GOT3 (cell line): ENCODE data around the gene PPP2R2B.
"Not testable (repeated sequence)": the region's sequence is repeated elsewhere in the genome, so short reads cannot be mapped to it uniquely, and the experiment has no call there.

Experiments
- DNase-seq: peaks from one replicate; lab custom pipeline; 2025; ENCODE audit warnings: mixed read lengths; lab: John Stamatoyannopoulos, UW

PPP2R2B gene

DNA sequence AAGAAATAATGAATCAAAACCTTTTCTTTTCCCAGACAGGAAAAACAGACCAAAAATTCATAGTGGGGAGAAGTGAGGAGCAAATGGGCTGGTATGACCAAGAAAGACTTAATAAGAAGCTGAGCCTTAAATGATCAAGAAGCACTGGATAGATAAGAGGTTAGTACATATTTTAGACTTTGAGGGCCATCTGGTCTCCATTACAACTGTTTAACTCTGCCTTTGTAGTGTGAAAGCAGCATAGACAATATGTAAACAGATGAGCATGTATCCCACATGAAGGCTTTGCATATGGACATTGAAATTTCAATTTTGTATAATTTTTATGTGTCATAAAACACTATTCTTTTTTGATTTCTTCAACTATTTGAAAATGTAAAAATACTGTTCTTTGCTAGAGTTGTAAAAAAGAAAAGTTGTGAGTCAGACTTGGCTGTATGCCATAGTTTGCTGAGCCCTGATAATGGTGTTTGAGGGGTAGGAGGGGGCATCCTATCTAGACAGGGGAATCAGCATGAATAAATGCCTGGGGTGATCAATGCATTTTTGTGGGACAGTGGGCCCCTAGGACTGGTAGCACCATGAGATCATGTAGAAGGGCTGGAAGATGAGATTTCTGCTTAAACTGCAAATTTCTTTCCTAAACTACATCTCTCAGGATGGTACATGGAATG is 270.8 kb downstream of the PPP2R2B start:
- no peak for DNase-seq

DNA sequence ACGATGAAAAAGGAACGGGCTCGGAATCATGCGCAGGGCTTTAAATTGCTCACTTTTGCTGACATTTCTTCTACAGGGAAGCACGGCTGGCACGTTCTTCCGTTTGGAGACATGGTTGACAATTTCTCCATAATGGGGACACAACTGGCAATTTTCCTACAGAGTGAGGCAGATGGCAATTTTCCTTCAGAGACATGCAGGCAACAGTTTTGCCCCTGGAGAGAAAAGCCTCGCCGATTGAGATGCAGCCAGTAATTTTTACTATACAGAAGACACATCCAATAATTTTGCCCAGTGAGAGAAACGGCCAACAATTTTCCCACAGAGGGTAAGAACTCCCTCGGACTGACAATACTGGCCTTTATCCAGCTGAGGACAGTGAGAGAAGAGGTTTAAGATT is 271.7 kb downstream of the PPP2R2B start:
- DNase-seq = no peak

DNA sequence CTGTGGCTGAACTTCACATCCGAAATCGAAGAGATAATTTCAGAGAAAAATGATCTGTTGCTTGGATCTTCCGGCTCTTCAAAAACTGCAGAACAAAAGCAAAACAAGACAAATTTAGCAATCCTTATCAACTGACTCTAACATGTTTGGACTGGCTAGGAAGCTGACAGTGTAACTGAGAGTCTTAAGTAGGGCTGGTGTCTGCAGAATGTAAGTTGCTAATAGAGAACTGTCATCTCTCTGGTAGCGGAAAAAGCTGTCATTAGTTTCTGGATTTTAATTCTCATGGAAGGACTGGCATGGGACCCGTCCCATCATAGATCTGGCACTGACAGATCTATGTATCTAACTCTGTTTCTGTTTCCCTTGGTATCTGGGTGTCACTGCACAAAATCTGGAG is 278.2 kb downstream of the PPP2R2B start:
- DNase-seq = no peak

DNA sequence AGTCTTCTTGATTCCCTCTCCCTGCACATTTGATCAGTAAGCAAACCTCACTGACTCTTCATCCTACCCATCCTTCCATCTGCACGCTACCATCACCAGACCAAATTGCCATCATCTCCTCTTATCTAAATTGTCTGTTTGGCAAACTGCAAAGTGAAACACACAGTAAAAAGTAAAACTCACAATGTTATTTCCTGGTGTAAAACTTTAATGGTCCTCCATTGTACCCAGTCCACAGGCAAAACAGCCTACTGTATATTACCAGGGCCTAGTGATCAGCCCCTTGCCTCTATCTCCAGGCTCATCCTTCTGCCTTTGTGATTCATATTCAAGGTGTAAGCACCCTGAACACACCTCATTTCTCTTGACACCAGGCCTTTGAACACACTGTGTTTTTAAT is 279.3 kb downstream of the PPP2R2B start:
- DNase-seq = no peak

DNA sequence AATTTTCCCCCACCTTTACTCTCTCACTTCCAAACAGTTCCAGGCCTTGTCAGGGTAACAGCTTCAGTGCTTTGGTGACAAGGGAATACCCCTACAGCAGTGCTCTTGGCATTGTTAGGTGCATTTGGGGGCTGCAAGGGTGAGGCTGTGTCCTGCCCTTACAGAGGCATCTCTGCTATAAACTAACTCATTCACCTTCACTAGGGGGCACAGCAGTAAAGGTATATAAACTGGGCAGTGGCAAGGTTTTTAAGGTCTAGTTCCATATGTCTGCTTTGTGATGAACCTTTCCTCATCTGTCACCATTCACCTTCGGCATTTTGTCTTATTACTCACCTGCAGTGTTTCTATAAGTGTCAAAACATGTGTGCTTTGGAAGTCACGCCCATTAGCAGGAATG is 283.5 kb downstream of the PPP2R2B start:
- DNase-seq = no peak

DNA sequence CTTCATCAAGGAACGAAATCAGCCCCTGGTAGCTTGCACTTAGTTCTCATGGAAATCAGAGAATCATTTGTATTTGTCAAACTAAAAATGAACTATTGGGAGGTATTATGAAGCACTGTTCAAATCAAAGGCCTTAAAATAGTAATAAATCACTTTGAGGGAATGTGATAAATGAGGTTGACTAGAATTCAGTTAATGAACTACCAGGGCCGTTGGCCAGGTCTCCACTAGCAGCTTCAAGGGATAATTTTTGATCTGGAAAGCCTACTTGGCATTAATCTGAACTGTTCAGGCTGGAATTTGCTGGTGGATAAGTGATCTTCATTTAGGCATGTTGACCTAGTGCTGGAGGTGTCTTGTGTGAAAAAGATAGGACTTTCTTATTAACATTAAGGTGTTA is 286.2 kb downstream of the PPP2R2B start:
- no peak for DNase-seq

DNA sequence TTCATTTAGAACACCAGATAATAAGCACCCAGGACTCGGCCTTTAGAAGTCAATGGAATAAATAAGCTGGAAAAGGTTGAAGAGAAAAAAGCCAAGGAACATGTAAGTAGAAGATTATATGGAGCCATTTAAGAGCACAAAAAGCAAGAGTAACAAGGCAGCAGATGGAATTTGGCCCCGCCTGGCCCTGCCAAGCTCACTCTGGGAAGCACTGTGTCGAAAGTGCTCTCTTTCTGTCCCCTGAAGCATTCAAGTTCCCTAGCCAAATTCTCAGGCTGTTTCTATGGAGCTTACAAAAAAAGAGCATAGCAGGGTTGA is 289.6 kb downstream of the PPP2R2B start:
- DNase-seq = no peak

DNA sequence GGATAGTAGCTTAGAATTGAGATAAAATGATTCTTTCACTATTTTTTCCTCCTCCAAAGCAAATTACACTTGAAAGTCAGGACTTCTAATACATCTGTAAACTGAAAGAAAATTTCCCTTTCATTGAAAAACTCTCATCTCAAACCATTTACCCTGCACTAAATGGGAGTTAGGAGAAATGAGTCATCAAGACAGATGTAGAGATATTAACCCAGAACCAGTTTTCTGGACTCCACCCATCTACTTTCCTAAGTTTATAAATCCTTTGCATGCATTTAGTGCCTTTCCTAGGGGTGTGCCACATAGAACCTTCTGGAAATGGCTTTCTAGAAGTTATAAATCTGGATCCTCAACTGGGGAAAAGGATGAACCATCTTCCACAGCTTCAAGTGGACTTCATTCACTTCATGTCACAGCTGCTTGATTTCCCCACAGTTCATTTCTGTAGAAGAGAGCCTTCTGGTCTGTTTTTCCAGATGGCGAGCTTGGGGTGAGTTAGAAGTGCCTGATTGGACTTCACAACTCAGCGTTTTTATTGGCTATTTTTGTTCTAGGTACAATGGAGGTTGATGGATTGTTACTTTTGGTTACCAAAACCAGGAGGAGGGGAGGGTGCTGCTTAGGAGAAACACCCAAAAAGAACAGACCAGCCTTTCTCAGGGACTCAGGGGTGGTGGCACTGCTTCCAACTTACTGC is 290.1 kb downstream of the PPP2R2B start:
- no peak for DNase-seq

DNA sequence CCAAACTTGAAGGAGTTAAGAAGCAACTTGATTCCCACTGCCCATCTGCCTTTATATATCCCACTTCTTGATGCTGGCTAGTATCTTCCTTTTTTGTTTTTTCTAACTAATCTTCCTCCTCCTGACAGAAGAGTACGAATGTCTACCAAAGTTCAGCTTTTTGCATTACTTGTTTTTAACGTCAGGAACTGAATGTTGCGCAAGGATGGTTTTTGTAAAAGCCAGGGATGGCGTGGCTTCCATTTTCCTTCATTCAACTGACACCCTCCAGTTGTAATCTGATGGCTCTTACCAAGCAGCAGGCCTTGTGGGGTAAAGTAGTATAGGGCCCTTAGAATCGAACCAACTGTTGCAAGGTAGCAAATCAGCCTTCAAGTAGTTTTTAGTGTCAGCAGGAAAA is 291.8 kb downstream of the PPP2R2B start:
- no peak for DNase-seq

DNA sequence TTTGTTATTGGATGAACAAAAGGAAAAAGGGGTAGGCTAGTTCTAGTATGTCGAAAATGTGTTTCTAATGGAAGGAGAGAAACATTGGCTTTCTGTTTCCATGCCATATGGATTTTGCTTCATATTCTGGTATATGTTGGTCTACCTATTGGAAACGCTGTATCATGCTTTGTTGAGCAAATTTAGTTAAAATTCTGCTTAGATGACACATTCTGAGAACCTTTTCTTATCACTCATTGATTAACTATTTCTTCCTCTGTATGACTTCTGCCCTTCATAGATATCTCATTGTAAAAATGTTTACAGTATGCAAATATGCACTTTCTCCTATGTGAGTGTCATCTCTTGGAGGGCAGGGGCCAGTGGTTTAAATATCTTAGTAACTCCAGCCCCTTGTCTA is 293.8 kb downstream of the PPP2R2B start:
- no peak for DNase-seq

DNA sequence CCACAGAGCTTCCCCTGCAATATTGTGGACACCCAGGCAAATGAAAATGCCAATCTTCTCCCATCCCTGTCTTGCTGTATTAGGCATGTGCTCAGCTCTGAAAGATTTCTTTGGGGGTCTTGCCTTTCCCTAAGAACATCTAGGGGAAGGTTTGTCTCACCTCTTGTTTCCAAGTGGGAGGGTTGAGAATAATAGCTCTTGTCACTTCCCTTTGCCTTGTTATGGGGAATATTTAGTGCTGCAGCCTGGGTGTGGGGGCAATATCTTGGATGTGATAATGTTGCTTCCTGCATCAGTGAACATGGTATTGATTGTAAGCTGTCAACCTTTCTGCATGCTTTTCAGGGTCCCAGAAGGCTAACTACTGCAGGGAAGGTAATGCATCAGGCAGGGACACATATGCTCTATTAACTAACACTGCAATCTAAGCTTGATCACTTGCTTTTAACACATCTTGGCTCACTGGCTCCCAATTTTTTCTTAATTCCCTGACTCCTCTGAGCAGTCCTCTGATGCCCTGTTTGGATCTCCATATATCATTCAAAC is 296.4 kb downstream of the PPP2R2B start:
- DNase-seq = no peak

DNA sequence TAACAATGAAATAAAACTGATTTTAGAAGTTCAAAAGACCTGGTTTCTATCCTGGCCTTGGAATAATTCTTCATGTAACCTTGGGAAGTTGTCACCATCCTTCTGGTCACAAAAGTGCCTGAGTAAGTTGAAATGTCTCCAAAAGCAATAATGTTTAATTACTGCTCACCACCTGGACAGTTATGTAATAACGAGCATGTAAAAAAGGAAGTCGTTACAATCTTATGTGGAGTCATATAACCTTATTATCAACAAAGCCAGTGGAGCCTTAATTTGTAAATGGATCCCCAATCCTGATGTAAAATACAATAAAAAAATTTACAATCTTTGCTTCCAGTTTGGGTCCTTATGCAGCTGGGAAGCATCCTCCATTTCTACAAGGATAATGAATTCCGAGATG is 298.3 kb downstream of the PPP2R2B start:
- DNase-seq = no peak

DNA sequence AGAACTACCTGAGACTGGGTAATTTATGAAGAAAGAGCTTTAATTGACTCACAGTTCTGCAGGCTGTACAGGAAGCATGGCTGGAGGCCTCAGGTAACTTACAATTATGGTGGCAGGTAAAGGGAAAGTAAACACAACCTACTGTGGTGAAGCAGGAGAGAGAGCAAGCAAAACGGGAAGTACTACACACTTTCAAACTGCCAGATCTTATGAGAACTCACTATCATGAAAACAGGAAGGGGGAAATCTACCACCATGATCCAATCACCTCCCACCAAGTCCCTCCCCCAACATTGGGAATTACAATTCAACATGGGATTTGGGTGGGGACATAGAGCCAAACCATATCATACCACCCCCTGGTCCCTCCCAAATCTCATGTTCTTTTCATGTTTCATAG is 303.8 kb downstream of the PPP2R2B start:
- DNase-seq = no peak

DNA sequence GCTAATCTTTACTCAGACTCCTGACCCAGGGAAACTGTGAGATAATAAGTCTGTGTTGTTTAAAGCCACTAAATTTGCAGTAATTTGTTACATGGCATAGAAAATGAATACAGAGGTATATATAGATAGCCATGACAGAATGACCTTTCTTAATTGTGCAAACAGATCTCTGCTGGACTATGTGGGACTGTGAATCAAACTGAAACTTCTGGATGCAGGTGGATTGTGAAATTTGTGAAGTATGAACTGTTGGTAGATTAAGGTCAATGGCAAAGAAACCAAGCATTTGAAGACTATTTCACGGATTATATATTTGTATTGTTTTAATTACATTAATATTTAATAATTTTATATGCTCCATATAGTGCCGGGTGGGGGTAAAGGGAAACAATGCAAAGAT is 310.4 kb downstream of the PPP2R2B start:
- DNase-seq = no peak

DNA sequence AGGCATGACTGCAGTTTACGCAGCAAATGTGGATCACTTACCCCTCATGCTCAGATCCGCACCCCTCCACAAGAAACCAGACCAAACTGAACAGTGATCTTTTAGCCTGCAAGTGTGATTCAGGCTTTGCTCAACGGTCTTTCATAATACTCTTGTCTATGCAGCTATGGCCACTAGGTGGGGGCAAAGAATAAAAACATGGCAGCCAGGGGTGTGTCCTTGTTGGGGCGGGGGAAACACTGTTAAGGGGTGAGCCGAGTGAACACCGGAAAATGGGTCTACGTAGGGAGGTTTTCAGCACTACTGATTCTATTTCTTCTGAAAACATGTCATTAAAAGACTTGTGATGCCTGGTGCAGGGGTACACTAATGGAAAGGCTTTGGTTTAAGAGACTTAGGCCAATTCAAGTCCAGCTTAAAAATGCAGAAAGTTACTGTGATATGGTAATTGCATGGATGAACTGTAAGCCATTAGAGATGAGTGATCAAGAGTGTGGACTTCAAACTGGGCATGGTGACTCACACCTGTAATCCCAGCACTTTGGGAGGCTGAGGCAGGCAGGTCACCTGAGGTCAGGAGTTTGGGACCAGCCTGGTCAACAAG is 312.7 kb downstream of the PPP2R2B start:
- DNase-seq = no peak

DNA sequence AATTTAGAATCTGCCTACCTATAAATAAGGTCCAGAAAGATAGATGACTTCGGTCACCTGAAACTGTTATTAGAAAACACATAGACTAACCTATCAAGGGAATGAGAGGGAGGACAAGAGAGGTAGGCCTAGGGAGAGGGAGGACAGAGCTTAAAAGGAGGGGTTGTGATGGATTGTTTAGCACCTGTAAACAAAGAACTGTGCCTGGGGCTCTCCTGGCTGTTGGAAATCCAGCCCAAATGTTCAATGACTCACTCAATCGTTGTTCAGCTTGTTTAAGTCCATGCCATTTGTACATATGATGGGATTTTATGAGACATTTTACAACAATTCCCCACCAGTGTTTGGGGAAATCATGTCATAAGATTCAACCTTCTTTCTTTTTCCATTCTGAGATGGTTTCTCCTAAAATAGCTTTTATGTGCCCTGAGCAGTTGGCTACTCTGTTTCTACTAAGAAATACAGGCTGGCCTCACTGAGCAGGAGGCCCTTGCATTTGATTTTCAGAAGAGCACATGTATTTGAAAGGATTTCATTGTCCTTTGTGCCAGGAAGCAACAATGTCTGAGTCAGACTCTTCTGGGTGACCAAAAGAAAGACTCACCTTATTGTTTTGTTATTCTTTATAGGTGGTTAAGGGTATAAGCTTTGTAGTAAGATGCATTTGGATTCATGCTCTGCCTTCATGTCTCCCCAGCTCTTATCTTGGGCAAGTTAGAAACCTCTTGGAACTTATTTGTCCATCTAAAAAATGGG is 314.4 kb downstream of the PPP2R2B start:
- DNase-seq = no peak

DNA sequence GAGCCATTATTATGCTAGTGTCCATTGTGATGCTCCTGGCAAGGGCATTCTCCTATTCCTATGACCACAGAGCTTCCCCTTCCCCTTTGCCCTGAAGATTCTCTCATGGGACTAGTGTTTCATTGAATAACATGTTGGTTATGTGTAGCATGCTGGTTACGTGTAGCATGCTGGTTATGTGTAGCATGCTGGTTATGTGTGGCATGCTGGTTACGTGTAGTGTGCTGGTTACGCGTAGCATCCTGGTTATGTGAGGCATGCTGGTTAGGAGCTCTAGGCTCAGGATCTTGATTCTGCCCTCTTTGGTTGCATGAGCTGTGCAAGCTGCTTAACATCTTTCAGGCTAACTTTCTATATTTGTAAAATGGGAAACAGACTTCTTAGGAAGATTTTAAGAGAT is 316.1 kb downstream of the PPP2R2B start:
- DNase-seq = no peak

DNA sequence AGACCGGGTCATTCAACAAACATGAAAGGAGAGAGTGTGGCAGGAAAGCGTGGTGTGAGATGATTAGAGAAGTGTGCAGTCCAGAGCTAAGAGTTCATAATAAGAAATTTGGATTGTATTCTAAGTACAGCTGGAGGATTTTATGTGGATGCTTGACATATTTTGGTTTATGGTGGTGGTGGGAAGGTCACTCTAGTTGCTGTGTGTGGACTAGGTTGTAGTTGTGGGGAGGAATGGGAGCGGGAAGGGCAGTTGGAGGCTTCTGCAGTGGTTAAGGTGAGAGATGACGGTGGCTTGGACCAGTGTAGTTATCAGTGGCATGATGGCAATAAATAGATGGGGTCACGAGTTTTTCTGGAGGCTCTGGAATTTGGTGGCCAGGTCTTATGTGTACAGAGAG is 316.8 kb downstream of the PPP2R2B start:
- DNase-seq = no peak

DNA sequence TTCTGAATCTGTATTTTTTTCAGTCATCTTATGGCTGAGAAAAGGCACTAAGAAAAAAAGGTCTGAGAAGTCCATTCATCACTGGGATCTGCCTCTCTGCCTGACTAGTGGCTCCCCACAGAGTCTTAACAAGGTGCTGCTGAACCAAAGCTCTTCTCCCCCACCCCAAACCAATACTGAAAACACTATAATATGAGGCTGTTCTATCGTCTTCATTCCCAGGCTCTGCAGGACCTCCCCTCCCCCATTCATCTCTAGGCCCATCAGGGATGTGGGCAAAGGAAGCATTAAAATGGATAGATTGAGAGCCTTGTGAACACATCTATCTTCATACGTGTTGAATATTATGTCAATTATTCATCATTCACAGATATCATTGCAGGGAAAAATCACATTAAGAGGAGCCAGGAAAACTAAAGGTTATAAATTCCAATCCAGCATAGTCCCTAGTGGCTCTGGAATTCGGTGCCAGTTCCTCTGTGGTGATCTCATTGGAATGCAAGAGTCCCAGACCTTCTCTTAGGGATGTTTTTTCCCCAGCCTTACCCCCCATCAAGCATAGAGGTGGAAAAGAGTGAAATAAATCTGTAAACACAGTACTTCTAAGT is 318.2 kb downstream of the PPP2R2B start:
- DNase-seq = no peak

DNA sequence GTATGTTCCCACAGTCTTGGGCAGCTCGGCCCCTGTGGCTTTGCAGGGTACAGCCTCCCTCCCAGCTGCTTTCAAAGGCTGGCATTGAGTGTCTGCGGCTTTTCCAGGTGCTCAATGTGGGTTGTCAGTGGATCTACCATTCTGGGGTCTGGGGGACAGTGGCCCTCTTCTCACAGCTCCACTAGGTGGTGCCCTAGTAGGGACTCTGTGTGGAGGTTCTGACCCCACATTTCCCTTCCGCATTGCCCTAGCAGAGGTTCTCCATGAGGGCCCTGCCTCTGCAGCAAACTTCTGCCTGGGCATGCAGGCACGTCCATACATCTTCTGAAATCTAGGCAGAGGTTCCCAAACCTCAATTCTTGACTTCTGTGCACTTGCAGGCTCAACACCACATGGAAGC is 321.7 kb downstream of the PPP2R2B start:
- not testable (repeated sequence) for DNase-seq

DNA sequence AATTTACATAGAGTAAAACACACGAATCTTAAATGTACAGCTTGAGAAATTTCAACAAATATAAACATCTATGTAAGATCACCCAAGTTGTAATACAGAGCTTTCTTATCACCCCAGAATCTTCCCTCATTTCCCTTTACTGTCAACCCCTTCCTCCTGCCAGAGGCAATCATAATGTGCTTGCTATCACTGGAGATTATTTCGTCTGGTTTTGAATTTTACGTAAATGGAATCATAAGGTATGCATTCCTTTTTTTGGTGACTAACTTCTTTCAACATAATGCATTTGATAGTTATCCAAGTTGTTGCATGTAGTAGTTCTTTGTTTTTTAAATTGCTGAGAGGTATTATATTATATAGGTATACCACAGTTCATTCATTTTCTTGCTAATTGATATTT is 325.1 kb downstream of the PPP2R2B start:
- DNase-seq = no peak

DNA sequence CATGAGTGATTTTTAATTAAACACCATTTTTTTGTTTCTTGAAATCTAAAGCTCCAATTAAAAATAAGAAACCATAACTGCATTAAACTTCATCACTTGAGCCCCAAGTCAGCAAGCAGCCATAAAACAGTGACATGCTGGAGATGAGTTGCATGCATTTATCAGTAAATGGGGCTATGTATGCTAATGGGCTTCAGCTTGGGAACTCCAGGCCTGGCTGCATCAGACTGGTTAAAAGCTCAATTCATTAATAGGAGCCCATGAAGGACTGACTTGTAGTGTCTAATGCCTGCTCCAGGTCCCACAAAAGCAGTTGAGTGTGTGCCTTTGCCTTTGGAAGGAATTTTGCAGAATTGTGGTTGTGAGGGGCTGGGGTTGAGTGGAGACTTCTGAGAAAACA is 328.9 kb downstream of the PPP2R2B start:
- DNase-seq = no peak
